Myocyte (in vitro differentiated cells): ENCODE data around the gene EXOC6. TPM values are rescaled to one million over a fixed set of nuclear protein-coding genes. Genes with fewer than 3 reads are reported as not detected.

Source experiments
- DNase-seq: peaks from one replicate; pipeline ENCODE4 v3.0.0-alpha.2; 2012; ENCODE audit warnings: low read depth
- total RNA-seq: library from RNA; depleted of rRNA; stranded (reverse); fragments of >200 nt; gene quantifications from 2 replicates; pipeline ENCODE4 v1.2.3, GENCODE V29; 2014

EXOC6 gene
- total RNA-seq, 1 donor from 2014 or later: 40.7 TPM

DNA sequence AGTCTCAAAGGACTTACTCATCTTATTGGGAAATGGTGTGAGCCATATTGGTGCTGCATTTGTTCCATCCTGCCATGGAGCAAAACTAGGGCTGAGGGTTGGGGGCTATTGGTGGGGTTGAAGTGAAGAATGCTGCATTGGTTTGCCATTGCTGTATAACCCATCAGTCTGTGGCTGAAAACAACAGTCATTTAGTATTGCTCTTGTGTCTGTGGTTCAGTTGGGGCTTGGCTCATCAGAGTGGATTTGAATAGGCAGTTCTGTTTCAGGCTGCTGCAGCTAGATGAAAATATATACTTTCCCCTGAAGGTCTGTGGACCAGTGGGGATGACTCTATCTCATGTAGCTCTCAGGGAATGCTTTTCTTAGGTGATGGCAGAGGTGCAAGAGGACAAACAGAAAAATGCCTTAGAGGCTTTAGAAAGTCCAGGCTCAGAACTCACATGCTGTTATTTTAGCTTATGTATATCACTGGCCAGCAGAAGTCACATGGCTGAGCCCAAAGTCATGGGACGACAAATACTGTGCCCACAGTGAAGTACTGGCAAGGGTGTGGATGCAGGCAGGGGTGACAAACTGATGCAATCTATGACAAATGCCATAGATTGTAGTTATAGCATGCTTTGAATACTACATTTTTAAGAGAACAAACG is 15.2 kb upstream of the EXOC6 start:
- DNase-seq: no peak

DNA sequence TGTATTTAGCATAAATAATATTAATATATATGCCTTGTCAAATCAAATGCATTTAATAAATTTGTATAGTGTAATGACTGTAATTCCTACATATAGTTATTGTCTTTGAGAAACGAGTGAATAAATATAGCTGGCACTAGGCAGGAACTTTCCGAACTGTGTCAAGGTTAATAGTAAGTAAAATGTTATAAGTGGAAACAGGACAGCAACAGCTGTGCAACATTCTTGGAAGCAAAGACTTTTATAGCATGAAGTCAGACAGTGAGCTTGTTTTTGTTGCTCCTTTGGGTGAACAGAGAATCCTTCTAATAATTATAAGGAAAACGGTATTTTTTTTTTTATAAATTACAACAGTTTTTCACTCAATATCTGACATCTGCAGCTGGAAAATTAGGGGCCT is 14.0 kb upstream of the EXOC6 start:
- DNase-seq: peak; percentile 63

DNA sequence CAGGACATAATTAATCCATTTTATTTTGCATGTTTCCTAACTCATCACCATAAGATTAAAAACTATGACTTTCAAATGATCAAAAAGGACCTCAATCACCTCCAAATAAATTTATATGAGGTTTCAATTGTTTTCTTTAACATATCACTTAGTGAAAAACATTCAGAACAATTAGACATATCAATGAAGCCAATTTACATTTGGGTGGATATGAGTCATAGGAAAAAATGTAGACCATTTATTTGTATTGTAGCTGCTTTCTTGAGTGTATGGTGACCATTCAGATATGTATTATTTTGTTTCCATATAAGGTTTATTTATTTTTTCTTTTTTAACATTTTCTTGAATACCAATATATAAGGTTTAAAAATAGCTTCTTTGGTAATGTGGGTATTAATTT is 13.3 kb upstream of the EXOC6 start:
- DNase-seq: no peak

DNA sequence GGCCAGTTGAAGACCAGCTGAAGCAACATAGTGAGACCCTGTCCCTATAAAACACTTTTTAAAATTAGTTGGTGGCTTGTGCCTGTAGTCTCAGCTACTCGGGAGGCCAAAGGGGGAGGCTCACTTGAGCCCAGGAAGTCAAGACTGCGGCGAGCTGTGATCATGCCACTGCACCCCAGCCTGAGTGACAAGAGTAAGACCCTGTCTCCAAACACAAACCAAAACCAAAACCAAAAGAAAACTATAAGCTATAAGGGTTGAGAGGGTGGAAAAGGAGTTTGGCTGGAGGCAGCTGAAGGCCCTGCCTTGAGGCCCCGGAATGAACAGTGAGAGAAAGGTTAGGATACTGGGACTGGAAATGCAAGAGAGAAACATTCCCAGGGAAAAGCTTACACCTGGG is 10.9 kb upstream of the EXOC6 start:
- no peak for DNase-seq

GRCh38 chr10:92839191-92840085 is 8.9 kb upstream of the EXOC6 start:
- no peak for DNase-seq

- DNase-seq: no peak
These were observed 3.6 kb upstream of the EXOC6 start for GRCh38 chr10:92844746-92845145.

GRCh38 chr10:92845921-92846320 is 2.4 kb upstream of the EXOC6 start:
- no peak for DNase-seq

- DNase-seq: no peak
These were observed 2.0 kb upstream of the EXOC6 start for GRCh38 chr10:92846344-92846743.

DNA sequence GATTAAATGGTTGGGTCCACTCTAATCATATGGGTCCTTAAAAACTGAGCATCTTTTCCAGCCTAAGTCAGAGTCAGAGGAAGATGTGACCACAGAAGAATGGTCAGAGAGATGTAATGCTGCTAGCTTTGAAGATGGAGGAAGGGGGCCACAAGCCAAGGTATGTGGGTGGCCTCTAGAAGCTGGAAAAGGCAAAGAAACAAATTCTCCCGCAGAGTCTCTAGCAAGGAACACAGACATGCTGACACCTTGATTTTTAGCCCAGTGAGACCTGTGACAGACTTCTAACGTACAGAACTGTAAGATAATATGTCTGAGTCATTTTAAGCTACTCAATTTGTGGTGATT is 1.5 kb upstream of the EXOC6 start:
- DNase-seq: no peak

DNA sequence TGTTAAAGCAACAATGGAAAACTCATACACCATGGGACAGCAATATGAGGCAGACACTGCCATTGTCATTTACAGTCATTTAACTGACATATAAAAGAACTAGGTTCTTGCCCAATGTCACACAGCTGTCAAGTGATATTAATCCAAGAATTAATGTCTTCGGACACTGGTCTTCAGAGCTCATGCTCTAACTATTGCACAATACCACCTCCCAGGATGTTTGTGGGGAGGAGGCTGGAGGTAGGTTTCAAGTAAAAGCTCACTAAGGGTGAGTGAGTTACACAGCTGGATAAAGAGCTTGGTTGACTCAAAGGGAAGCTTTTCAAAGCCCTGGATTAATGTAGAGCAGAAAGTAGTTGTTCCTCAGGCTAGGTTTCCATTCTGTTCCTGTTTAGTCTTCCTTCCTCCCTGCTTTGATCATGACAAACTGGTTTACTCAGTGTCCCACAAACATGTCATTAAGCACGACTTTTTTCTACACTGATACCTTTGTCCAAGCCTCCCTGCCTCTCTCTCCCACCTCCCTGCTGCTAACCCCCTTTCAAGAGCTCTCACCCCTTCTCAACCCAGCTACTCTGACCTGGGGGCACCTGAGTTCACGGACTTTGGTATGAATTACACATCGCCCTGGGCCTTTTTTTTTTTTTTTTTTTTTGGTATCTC is 987 bp upstream of the EXOC6 start:
- peak; percentile 31 for DNase-seq

GRCh38 chr10:92848037-92848440 is 281 bp upstream of the EXOC6 start:
- DNase-seq: no peak

DNA sequence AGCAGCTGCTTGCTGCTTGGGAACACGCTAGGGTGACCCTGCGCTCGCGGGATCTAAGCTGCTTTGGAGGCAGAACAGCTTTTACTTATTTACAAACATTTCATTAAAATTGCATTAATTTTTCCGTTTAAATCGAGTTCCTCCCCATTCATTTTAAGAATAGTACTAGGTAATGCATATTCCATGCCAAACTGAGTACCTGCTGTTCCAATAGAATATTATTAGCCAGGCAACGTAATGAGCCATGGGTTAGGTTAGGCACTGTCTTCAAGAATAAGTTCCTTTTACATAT is 860 bp downstream of the EXOC6 start:
- no peak for DNase-seq

DNA sequence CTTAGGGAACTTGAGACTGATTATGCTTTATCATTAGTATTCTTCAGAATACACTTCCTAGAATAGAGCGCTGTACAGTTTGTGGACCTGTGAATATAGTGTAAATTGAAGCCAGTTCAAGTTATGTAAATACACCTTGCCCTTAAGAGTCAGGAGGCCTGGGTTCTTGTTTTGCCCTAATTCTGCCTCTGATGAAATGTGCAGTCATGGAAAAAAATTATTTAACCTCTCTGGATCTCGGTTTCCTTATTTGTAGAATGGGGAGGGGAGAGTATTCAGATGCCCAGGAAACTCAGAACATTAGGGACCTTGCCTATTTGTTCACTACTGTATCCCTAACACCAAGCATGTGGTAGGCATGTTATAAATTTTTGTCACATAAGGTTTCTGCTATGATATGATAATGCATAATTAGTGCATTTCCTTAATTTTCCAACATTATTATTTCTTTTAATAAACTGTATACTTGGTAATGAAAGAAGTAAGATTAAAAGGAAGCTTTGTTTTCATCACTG is 1.3 kb downstream of the EXOC6 start:
- DNase-seq: no peak

DNA sequence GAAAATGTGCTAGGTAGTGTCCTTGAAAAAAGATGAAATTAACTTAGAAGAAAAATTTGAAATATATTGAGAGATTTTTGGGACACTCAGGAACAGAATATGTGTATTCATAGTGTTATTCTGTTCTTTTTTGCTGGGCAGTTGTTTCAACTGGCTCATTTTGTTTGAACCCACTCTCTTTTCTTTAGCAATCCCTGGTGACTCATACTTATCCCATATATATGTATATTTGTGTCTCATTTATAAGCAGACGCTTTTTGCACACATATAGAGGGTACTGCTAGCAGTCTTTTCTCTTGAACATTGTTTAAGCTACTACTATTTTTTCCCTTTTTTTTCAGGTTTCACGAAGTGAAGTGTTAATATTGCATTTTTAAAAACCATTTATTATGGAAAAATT is 1.9 kb downstream of the EXOC6 start:
- no peak for DNase-seq

GRCh38 chr10:92851003-92851402 is 2.7 kb downstream of the EXOC6 start:
- no peak for DNase-seq

DNA sequence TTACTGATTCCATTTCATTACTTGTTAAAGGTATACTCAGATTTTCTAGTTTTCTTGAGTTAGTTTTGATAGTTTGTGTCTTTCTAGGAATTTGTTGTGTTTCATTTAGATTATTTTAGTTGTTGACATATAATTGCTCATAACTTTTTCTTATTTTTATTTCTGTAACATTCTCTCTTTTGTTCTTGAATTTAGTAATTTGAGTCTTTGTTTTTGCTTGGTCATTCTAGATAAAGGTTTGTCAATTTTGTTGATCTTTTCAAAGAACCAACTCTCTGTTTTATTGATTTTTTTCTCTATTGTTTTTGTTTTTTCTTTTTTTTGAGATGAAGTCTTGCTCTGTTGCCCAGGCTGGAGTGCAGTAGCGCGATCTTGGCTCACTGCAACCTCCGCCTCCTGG is 7.2 kb downstream of the EXOC6 start:
- no peak for DNase-seq

- no peak for DNase-seq
These were observed 9.7 kb downstream of the EXOC6 start for GRCh38 chr10:92857904-92858514.

- DNase-seq: no peak
These were observed 18.9 kb downstream of the EXOC6 start for GRCh38 chr10:92867235-92867634.

DNA sequence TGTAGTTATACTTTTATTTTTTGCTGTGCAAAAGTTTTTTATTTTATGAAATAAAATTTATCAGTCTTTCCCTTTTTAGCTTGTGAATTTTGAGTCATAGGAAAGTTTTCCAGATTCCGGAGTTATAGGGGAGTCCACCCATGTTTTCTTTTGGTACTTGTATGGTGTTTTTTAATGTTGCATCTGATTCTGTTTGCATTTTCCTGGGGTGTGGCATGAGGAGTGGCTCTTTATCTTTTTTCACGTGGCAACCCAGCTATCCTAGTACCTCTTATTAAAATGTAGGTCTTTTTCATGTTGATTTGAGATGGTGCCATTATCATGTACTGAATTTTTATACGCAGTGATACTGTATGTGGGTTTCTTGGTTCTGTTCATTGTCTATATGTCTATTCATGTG is 19.7 kb downstream of the EXOC6 start:
- DNase-seq: no peak

DNA sequence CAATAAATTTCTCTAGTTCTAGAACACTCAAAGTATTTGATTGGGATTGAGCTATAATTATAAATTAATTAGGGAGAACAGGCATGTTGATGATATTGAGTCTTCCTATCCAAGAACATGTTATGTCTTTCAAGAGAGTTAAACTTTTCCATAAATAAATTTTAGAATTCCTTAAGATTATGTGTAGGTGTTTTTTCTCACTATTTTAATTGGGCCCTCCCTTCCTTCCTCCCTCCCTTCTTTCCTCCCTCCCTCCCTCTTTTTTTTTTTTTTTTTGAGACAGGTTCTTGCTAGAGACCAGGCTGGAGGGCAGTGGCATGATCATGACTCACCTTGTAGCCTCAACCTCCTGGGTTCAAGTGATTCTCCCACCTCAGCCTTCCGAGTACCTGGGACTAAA is 20.2 kb downstream of the EXOC6 start:
- no peak for DNase-seq

DNA sequence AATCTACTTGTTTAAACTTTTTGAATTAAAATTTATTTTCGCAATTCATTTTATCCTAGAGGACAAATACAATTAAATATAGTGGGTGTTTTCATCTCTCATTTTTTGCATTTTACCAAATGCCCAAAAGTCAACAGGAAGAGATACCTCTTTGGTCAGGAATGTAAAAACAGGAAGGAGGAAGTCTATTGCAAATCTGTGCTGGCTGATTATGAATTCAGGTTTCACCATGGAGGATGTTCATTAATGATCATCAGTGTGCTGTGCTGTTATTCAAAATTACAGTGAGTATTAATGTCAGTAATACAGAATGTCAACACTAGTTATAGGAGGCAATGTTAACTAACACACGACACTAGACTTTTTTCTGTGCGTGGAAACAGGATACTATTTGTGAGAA is 24.7 kb downstream of the EXOC6 start:
- DNase-seq: no peak

DNA sequence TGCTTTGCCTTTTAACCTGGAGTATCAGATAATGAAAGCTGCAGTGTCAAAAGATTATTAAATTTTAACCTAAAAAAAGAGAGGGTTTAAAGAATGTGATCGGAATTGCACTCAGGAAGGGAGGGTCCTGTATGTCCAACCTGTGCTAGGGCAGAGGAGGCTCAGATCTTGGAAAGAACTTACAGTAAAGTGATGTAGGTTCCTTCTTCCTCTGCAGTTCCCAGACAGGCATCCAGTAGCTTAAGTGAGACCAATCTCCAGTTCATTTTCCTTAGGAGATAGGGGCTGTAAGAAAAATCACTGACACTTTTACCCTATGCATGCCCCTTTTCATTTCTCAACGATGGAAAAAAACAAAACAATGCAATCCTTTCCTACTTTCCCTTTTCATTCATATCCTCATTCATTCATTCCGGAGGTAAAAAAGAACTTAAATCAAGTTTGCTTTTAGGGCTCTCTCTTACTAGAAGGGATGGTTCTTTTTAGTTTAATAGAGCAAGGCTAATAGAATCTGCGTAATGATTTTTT is 28.3 kb downstream of the EXOC6 start:
- DNase-seq: no peak
